AG09309 (cell line): Measurements from ENCODE around the gene UTS2R.

Source experiments
- DNase-seq: peaks from one replicate; pipeline ENCODE4 v3.0.0-alpha.2; 2010; ENCODE audit warnings: low read depth
- H3K4me3 ChIP-seq: 2 replicates; pipeline ENCODE4 v1.5.1; 2011; ENCODE audit warnings: mild to moderate bottlenecking, low read depth, low read length, moderate library complexity; ENCODE audit not compliant: control insufficient read depth
- TF ChIP-seq, protein P1 (sequence below): IDR thresholded peaks from 2 replicates; pipeline ENCODE4 v1.5.1; 2011; ENCODE audit warnings: mild to moderate bottlenecking, low read depth, low read length, inconsistent platforms; ENCODE audit not compliant: insufficient read depth, control insufficient read depth; ENCODE audit errors: missing control alignments

Gene UTS2R

GRCh38 chr17:82392941-82393340, 21.4 kb downstream of the UTS2R start:
- no peak for DNase-seq
- no peak overlapping the region for H3K4me3 ChIP-seq
- TF ChIP-seq, protein P1, sequence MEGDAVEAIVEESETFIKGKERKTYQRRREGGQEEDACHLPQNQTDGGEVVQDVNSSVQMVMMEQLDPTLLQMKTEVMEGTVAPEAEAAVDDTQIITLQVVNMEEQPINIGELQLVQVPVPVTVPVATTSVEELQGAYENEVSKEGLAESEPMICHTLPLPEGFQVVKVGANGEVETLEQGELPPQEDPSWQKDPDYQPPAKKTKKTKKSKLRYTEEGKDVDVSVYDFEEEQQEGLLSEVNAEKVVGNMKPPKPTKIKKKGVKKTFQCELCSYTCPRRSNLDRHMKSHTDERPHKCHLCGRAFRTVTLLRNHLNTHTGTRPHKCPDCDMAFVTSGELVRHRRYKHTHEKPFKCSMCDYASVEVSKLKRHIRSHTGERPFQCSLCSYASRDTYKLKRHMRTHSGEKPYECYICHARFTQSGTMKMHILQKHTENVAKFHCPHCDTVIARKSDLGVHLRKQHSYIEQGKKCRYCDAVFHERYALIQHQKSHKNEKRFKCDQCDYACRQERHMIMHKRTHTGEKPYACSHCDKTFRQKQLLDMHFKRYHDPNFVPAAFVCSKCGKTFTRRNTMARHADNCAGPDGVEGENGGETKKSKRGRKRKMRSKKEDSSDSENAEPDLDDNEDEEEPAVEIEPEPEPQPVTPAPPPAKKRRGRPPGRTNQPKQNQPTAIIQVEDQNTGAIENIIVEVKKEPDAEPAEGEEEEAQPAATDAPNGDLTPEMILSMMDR: no peak

DNA sequence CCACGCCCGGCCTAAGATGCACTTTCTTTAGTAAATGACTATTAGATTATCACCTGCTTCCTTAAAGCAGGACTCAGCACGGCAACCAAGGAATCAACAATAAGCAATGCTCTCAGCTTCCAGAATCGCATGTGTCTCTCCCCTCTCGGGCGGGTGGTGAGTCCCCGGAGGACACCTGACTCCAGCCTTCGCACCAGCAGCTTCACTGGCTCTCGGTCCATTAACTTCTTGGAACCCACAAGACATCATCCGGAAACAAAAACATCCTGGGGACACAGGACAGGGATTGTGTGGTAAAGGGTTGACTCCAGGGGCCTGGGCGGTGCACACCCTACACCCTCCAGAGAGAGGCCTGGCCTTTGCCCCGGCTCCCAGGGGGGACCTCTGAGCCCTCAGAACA, 22.7 kb downstream of the UTS2R start:
- no peak overlapping the region for H3K4me3 ChIP-seq
- TF ChIP-seq, protein P1: no peak
- no peak for DNase-seq

- TF ChIP-seq, protein P1: no peak
- H3K4me3 ChIP-seq: no peak overlapping the region
- DNase-seq: peak; percentile 98
These were observed 25.3 kb downstream of the UTS2R start for GRCh38 chr17:82396601-82397435.

- no peak overlapping the region for H3K4me3 ChIP-seq
- DNase-seq: no peak
- TF ChIP-seq, protein P1: no peak
These were observed 26.1 kb downstream of the UTS2R start for GRCh38 chr17:82397449-82398335.

GRCh38 chr17:82399041-82399441, 27.5 kb downstream of the UTS2R start:
- peak; percentile 95 for DNase-seq
- no peak overlapping the region for H3K4me3 ChIP-seq
- TF ChIP-seq, protein P1: no peak

DNA sequence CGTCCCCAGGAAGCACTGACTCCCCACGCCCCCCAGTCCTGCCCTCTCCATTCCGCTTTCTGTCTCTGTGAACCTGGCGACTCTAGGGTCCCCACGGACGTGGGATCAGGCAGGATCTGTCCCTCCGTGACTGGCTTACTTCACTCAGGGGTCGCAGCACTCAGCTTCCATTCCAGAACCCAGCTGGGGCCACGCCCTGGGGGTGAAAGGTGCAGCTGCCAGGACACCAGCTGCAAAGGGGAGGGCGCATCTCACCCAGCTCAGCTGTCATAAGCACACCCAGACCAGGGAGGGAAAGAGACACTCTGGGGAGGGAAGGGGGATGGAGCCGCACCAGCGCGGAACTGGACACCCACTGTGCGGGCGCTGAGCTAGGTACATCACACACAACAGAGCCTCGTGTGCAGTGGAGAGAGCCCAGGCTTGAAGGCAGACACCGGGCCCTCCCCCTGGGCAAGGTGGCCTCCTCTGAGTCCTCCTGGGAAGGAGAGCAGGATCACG, 28.1 kb downstream of the UTS2R start:
- no peak overlapping the region for H3K4me3 ChIP-seq
- DNase-seq: no peak
- TF ChIP-seq, protein P1: no peak
